GM20431 (cell line): ENCODE measurements around the gene PDCD5.
"Not testable (repeated sequence)": the region's sequence is repeated elsewhere in the genome, so short reads cannot be mapped to it uniquely, and the experiment has no call there.

Source experiments
- in situ Hi-C: fragments of 300-500 bp; cut with MseI, MboI; formaldehyde crosslinking; loops from one replicate; pipeline ENCODE4 v1.15.0; 2020; ENCODE audit warnings: low sequenced_read_pairs; ENCODE audit not compliant: unreplicated experiment

PDCD5 gene

DNA sequence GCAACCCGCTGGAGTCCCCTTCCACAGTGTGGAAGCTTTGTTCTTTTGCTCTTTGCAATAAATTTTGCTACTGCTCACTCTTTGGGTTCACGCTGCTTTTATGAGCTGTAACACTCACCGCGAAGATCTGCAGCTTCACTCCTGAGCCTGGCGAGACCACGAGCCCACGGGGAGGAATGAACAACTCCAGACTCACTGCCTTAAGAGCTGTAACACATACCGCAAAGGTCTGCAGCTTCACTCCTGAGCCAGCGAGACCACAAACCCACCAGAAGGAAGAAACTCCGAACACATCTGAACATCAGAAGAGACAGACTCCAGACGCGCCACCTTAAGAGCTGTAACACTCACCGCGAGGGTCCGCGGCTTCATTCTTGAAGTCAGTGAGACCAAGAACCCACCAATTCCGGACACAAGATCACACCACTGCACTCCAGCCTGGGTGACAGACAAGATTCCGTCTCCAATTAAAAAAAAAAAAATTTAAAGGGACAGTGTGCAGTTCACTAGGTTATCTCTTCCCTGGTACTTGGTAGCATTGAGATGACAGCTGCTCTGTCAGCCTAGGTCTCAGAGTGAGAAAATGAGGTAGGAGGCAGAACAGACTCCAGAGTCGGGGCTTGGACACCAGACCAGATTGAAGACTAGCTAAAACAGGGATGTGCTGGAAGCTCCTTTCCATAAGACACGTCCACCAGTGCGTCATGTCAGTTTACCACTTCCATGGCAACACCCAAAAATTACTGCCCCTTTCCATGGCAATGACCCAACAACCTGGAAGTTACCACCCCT, 8.1 kb upstream of the PDCD5 start:
- in situ Hi-C loops, result loop anchor here (25.0 kb wide), 1 partner anchor 236 kb away; the partner anchor contains the start of gene ZNF507

DNA sequence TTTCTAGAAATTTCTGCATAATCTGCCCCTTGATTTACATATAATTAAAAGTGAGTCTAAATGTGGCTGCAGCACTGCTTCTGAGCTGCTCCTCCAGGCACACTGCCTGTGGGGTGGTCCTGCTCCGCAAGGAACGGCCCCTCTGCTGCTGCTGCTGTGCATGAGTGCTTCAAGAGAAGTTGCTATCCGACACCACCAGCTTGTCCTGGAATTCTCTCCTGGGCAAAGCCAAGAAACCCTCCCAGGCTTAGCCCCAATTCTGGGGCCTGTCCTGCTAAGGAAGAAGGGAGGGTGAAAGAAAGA, 7.5 kb upstream of the PDCD5 start:
- in situ Hi-C loops, result loop anchor here (25.0 kb wide), 1 partner anchor 236 kb away; the partner anchor contains the start of gene ZNF507

DNA sequence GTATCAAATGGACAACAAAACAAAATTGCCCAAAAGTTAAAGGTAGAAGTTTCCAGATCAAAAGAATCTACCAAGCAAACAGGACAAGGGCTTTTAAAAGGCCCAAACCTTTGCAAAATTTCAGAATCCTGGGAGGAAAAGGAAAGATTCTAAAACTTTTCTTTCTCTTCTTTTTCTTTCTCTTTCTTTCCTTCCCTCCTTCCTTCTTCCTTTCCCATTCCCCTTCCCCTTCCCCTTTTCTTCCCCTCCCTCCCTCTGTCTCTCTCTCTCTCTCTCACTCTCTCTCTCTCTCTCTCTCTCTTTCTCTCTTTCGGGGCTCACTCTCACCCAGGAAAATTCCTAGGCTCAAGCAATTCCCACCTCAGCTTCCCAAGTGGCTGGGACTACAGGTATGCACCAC, 4.2 kb upstream of the PDCD5 start:
- in situ Hi-C loops, result no loop called here

DNA sequence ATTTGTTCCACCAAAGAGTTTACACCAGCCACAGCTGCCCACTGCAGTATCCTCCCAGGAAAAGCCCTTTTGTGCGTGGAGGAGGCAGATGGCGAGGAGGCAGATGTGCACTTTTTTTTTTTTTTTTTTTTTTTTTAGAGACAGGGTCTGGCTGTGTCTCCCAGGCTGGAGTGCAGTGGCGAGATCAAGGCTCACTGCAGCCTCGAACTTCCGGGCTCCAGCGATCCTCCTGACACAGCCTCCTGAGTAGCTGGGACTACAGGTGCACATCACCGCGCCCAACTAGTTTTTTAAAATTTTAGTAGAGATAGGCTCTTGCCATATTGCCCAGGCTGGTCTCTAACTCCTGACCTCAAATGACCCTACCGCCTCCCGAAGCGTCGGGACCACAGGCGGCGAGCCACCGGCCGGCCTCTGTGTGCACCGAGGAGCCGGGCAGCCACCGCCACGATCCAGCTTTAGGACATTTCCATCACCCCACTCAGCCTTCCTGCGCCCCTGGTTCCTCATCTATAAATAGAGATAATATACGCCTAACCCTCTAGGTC, 563 bp upstream of the PDCD5 start:
- in situ Hi-C loops, result no loop called here

DNA sequence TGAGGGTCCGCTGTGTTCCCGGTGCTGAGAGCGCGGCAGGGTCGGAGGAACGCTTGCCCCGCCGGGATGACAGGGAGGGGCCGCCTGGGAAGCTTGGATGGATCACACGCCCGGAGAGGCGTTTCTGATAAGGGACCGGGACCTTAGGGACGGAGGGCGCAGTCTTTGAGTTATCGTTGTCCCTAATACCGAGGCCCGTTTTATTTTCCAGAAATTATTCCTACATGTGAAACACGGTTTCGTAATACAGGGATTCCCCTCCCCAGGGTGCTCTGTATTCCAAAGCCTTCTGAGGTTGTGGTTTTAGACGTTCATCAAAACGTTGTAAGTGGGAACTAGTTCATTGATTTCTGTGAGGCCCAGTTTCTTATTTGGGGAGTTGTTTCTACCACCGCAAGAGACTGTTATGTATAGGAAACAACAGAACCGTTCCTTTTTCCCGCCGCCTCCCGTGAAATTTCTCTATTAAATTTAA, 752 bp downstream of the PDCD5 start:
- in situ Hi-C loops, result no loop called here

DNA sequence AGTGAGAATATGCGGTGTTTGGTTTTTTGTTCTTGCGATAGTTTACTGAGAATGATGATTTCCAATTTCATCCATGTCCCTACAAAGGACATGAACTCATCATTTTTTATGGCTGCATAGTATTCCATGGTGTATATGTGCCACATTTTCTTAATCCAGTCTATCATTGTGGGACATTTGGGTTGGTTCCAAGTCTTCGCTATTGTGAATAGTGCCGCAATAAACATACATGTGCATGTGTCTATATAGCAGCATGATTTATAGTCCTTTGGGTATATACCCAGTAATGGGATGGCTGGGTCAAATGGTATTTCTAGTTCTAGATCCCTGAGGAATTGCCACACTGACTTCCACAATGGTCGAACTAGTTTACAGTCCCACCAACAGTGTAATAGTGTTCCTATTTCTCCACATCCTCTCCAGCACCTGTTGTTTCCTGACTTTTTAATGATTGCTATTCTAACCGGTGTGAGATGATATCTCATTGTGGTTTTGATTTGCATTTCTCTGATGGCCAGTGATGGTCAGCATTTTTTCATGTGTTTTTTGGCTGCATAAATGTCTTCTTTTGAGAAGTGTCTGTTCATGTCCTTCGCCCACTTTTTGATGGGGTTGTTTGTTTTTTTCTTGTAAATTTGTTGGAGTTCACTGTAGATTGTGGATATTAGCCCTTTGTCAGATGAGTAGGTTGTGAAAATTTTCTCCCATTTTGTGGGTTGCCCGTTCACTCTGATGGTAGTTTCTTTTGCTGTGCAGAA, 6.9 kb downstream of the PDCD5 start:
- in situ Hi-C loops, result not testable (repeated sequence)

DNA sequence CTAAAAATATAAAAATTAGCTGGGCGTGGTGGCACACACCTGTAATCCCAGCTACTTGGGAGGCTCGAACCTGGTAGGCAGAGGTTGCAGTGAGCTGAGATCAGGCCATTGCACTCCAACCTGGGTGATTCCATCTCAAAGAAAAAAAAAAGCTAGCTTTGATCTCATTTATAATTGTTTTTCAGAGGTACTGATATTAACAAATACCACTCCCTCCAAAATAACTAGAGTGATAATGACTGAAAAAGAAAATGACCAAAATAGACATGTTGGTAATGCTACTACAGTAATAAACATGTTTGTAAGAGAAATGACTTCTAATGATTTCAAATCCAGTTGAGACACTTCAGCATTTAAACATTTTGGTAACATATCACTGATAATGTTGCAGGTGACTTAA, 13.0 kb downstream of the PDCD5 start:
- in situ Hi-C loops, result no loop called here

DNA sequence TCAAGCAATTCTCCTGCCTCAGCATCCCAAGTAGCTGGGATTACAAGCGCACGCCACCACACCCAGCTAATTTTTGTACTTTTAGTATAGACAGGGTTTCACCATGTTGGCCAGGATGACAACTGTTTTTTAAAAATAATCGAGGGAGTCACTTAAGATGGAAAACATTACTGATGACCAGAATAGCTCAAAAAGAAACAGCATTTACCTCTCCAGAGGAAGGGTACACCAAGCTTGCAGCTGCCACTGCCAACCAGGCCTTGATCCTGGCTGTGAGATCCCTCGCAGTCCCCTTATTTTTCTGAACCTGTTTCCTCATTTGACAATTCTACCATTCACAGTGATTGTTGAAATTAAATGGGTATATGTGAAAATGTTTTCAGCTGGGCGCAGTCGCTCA, 14.5 kb downstream of the PDCD5 start:
- in situ Hi-C loops, result no loop called here

DNA sequence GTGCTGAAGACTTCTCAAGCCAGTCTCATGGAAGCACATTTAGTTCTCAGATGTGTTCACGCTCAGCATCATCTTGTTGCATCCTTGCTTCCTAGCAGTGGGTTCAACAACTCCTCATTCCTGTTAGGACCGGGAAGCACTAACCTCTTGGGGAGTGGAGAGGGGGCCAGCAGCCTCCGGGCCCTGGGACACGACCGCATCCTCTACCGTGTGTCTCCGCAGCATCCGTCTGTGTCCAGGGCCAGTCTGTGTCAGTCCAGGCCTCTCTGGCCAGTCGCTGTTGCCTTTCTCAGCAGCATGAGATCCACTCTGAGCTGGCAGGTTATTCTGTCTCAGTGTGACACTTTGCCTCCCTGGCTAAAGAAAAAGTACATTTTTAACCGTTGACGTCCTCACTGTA, 17.0 kb downstream of the PDCD5 start:
- in situ Hi-C loops, result no loop called here

DNA sequence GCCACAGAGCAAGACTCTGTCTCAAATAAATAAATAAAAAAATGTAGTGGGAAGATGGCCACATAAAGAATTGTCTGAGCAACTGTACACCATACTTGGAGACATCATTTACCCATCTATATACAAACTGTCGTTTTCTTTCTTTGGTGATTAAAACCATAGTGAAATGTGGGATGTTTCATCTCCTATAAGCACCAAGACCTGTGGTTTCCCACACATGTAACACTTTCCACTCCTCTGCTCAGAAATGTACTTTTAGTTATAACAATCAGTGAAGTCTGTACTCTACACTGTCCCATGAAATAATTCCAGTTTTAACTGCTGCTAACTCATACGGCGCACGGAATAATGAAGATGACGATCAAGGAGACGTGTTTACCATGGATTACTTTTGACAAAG, 18.3 kb downstream of the PDCD5 start:
- in situ Hi-C loops, result no loop called here

DNA sequence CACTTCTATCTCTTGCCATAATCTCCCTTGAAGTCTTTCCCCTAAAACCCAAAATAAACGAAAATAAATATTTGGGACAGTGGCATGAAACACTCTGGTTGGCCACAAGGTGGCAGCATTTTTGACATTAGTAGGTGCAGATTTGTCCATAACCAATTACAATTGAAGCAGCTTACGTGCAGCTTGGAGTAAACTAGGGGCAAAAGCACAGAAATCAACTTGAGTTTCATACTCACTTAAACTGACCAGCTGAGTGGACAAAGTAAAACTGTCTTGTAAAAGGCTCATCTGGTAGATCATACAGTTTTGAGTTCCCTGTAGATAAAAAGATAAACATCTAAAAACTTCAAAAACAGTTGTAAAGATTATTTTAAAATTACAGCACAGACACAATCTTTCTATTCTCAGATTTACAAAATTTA, 18.8 kb downstream of the PDCD5 start:
- in situ Hi-C loops, result loop anchor here (10.0 kb wide), 1 partner anchor 65 kb away; no protein-coding TSS in a partner anchor

DNA sequence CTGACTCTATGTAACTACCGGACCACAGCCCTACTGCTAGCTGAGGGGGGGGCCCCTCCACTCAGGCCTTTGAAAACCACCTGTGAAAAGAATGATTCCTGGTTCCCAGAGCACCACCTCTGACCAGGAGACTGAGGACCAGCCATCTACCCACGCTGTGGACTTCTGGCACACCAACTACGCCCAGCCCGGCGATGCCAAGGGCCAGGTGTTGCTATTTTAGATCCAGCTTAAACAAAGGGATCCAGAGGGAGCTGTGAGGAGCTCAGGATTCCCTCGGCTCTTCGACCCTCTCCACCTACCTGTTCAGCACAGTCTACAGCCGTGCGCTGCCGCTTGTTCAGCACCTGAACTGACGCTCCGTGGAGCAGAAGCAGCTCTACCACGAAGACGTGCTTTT, 23.0 kb downstream of the PDCD5 start:
- in situ Hi-C loops, result loop anchor here (10.0 kb wide), 1 partner anchor 61 kb away; no protein-coding TSS in a partner anchor

DNA sequence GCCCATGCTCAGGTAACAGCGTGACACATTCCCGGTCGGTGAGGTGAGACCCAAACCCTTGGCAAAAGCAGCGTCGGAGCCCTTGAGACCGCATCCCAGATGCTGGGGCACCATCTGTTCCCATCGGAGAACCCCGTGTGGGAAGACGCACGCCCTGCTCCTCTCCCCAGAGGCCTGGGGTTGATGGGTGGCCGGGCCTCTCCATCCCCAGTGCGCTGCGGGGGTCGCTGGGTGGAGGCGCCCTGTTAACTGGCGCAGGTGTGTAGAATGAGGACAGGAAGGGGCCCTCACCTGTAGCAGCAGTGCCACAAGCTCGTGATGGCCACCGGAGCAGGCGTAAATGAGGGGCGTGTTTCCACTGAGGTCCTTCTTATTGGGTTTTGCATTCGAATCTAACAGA, 24.6 kb downstream of the PDCD5 start:
- in situ Hi-C loops, result loop anchor here (10.0 kb wide), 1 partner anchor 59 kb away; no protein-coding TSS in a partner anchor

DNA sequence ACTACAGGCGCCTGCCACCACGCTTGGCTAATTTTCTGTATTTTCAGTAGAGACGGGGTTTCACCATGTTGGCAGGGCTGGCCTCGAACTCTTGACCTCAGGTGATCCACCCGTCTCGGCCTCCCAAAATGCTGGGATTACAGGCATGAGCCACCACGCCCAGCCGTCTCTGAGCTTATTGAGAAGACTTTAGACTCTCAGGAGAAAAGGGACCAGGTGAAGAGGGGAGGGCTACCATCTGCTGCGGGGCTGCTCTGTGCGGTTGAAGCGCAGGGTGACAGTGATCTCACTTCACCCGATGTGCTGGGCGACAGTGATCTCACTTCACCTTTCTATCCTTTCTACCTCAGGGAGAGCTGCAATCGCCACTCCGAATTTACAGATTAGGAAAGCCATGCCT, 25.3 kb downstream of the PDCD5 start:
- in situ Hi-C loops, result loop anchor here (10.0 kb wide), 1 partner anchor 59 kb away; no protein-coding TSS in a partner anchor

DNA sequence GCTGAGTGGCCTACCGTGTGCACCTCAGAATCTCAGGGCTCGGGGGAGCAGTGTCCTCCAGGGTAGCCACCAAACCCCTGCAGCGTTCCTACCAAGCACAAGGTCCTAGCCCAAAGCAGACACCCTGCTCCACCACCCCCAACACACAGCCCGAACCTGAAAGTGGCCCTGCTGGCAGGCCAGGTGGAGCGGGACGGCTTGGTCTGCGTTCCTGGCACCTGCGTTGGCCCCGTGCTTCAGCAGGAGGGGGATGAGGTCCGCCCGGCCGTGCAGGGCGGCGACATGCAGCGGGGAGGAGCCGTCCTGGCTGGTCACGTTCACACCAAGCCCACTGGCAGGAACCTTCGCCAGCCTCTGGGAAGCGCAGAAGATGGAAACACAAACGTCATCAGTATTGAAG, 26.5 kb downstream of the PDCD5 start:
- in situ Hi-C loops, result loop anchor here (10.0 kb wide), 1 partner anchor 57 kb away; no protein-coding TSS in a partner anchor

DNA sequence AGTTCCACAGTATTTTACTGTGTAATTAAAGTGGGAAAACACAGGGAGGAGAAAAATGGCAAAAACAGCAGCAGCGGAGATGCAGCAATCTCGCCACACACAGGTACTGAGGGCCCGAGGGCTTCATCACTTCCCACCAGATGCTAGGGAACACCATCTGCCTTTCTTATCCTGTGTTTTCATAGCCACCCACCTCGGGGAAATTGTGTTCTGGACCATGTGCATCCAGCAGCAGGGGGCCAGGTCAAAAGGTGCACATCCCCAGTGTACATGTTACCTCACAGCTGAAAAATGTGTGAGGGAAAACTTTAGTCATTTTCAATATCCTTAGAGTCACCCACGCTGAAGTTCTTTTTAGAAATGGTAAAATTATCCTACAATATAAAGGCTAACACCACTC, 30.2 kb downstream of the PDCD5 start:
- in situ Hi-C loops, result no loop called here

DNA sequence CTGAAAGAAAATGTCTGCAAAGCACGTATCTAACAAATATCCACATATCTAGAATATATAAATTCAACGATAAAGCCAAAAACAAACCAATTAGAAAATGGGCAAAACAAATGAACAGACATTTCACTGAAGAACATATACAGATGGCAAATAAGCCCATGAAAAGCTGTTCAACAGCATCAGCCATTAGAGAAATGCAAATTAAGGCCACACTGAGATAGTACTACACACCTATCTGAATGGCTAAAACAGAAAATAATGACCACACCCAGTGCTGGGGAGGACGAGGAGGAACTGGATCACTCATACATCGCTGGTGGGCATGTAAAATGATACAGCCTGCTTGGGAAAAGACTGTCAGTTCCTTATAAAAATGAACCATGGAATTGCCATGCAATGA, 32.0 kb downstream of the PDCD5 start:
- in situ Hi-C loops, result no loop called here

DNA sequence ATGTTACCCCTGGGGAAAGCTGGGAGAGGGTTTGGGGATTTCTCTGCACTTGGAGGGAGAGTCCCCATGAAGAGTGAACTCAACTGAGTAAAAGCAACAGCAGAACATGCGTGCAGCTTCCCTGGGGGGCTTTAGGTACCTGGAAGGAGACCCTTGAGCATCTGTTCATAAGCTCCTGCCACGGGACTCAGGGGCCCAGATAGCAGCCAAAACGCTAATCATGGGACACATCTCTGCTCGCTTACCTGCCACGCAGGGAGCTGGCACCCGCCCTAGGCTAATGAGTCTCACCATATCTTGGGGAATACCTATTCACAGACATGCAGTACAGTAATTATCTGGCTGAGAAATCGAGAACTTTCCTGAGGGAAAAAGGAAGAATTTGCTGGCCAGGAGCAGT, 33.9 kb downstream of the PDCD5 start:
- in situ Hi-C loops, result no loop called here

DNA sequence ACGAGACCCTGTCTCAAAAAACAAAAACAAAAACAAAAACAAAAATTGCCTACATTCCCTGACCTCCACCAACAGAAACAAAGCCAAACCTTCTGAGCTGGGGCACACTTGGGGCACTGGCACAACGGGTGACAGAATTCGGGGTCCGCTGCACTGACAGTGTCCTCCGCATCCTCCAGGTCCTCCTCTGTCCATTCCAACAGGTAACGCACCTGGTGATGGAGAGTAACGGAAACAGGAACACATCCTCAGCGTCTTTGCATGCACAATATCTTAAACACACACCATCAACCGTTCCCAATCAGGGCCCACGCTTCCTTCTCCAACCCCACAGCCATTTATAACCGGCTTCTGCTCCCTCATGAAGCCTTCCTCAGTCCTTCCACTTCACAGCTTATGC, 34.6 kb downstream of the PDCD5 start:
- in situ Hi-C loops, result no loop called here

DNA sequence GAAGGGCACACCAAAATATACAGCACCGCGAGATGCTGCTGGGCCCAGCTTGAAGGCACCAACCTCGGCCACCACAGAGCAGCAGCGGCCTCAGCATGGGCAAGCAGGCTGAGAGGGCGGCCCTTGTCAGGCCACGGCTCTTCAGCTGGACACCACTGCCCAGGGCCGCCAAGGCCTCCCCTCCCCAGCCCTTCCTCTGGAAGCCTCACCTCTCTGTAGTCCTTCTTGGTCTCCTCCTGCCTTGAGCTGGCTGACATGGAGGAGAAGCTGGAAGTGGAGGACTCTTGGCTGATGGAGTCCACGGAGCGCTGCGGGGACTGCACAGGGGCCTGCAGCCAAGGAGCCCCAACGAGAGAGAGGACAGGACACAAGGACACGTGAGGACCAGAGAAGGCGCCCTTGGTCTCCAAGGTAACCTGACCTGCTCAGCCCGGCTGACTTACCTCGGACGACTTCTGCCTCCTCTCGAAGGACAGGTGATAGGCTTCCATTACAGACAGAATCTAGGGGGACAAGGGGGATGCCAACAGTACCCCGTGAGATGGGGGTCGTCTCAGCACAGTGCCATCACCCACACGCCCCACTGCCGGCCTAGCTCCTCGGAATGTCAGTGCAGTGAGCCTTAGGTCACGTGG, 38.2 kb downstream of the PDCD5 start:
- in situ Hi-C loops, result no loop called here
